Amygdala (tissue), 56 donors: ENCODE data around the gene SHANK1.

ENCODE experiments used
- DNase-seq, 56 donors: peaks; one replicate each; lab custom pipeline; 2025; lab: John Stamatoyannopoulos, UW

Gene SHANK1

DNA sequence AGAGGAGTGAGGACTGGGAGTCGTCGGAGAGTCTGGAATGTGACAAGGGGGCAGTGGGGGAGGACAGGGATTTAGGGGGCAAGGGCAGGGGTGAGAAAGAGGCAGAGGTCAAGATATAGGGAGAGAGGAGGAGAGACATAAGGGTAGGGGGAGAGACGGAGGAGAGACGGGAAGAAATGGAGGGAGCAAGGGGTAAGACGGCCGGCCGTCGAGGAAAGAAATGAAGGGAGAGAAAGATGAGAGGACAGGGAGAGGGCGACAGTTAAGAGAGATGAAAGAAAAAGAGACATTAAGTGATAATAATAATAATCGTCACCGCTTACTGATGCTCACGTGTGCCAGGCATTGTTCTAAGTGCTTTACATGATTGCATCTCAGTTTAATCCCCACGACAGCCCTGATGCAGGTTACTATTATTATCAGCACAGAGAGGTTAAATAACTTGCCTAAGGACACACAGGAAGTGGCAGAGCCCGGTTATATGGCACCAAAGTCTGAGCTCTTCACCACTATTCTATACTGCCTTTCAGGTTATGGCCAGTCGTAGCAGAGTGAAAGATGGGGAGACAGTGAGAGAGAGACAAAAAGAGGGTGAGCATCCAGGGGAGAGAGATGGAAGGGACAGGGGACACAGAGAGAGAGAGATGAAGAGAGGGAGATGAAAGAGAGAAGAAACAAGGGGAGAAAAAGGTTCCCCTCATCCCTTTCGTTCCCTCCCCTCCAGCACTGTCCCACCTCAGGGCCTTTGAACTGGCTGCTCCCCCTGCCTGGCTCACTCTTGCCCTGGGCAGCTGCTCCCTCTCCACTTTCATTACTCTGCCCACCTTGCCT is 56.7 kb downstream of the SHANK1 start:
- no peak for DNase-seq

DNA sequence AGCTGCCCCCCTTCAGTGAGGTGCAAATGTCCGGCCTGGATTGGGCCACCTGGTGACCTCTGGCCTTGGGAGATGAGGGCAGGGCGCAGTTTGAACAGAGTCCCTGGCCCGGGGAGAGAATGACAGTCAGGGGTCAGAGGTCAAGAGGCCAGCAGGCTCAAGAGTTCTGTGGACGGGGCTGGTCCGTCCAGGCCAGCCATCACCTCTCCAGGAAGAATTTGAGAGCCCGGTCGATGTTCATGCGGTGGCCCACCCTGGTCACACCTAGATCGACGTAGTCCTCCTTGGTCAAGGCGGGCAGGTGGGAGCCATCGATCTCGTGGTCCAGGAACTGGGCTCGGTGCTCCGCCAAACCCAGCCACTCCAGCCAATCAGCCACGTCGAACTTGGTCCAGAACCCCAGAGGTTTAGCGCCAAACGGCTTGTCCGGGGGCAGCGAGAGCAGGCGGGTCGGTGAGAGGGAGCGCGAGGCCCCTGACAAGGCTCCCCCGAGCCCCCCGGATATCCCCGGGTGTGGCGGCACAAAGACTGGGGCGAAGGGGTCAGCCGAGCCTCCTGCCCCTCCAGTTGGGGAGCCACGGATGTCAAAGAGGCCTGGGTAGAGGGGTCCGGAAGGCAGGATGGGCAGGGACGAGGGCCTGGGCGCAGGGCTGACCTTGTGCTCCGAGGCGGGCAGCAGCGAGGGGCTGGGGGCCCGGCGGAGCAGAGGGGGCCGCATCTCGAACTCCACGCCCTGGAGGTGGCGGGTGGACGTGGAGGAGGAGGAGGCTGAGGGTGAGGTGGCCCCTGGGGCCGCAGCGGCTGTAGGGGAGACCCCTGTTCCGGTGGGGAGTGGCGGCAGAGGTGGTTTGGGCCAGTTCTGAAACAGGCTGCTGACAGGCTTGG is 57.6 kb downstream of the SHANK1 start:
- no peak for DNase-seq

DNA sequence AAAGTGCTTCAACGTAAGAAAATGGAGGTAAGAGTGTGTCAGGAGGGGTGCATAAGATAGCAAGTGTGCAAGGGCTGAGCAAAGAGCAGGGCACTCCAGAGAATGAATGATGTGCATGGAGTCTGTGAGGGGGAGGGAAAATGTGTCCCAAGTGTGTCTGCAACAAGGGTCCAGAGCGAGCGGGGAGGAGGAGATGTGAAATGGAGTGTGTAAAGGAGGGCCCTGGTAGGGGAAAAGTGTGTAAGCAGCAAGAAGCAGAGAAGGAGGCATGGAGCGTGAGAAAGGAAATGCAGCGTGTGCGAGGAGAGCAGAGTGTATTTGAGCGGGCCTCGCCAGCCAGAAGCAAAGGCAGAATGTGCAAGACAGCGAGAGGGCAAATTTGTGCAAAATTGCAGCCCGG is 58.6 kb downstream of the SHANK1 start:
- no peak for DNase-seq

DNA sequence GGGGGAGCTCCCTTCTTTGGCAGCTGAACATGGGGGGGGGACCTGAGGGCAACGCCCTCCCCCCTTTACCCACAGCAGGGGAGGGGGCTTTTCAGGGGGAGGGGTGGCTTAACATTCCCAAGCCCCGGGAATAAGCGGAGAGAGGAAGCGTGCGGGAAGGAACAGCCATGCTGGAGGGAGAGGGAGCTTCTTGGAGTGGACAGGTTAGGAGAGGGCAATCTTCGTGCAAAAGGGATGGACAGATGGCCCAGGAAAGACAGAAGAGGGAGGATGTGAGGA is 59.6 kb downstream of the SHANK1 start:
- no peak for DNase-seq

DNA sequence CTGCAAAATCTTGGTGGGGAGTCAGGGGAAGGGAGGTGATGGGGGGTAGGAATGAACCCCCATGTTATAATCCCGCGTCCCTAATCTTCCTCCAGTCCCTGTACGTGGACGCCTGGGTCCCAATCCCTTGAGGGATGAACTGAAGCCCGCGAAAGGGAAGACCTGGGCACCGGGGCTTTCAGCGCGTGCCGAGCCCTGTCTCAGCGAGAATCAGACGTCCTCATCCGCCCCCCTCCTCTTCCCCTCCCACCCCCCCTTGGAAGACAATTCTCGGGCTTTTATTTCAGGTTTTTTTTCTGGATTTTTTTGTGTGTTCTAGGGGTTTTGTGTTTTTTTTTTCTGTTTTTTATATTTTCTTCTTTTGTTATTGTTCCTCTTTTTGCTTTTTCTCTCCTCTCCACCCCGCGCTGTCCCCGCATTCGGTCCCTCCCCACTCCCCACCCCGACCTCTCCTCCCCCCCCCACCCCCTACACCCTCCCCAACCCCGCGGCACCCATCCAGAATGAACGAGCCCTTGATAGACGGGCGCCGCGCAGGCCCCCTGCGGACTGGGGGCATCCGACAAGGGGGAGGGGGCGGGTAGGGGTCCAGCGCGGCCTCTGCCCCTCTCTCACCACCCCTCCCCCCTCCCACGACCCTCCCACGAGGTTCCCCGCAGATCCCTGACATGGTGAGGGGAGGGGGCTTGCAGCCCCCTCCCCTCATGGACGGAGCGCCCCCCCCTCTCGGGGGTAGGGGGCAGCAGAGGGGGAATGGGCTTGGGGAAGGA is 60.1 kb downstream of the SHANK1 start:
- peak in 1 of 56 donors; percentile 45 for DNase-seq

DNA sequence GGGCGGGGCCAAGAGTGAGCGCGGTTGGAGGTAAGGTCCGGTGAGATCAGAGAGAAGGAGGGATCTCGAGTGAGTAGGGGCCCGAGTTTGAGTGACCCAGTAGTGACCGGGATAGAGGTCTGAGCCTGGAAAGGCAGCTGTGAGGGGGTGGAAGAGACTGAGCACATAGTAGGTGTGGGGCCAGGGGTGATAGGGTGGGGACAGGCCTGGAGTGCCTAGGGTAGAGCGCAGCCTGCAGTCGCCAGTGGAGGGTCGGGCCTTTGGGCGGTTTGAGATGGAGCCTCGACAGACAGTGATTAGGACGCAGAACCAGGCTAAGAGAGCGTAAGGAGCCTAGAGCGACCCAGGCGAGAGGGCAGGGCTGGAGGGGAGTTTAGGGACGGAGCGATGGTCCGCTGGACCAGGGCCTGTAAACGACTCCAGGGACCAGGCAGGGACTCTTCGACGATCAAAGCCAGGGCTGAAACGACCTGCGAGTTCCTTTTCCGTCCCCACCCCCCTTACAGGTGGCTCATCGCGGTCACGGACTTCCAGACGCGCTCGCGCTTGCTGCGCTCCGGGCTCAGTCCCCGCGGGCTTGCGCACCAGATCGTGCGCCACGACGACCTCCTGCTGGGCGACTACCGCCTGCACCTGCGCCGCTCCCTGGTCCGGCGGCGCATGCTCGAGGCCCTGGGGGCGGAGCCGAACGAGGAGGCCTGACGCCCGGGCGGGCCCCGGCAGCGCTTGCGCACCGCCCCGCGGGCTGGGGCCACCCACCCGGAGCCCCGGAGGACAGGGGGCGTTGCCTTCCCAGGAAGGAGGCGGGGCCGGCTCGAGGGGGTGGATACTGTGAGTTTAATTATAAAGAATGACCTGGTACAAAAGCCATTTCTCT is 60.9 kb downstream of the SHANK1 start:
- peak in 55 of 56 donors; percentile 31 to 91 (median 74) for DNase-seq

DNA sequence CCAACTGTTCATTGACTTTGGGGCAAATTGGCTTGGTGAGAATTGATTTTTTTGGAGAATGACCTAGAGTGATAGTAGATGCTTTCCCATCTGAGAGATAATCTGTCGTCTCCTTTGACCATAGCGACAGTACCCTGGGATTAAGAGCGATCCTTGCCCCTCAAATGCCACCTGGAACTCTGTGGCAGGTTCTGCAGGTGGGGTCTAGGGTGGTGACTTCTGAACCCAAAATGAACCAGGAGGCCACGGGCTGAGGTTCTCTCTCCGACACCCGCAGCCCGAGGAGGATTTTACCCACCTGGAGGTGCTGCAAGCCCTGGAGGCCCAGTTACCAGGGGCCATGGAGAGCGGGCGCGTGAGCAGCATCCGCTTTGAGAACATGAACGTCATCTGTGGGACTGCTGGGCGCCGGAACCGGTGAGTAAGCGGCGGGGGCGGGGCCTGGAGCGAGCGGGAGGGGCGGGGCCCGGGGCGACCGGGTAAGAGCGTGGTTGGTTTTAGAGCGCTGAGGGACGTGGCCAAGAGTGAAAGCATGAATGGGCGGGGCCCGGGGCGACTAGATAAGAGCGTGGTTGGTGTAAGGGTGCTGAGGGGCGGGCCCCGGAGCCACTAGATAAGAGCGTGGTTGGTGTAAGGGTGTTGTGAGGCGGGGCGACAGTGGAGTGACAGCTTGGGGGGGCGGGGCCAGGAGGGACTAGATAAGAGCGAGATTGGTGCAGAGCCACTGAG is 61.7 kb downstream of the SHANK1 start:
- DNase-seq, result peak; percentile 21 to 100 (median 98)

DNA sequence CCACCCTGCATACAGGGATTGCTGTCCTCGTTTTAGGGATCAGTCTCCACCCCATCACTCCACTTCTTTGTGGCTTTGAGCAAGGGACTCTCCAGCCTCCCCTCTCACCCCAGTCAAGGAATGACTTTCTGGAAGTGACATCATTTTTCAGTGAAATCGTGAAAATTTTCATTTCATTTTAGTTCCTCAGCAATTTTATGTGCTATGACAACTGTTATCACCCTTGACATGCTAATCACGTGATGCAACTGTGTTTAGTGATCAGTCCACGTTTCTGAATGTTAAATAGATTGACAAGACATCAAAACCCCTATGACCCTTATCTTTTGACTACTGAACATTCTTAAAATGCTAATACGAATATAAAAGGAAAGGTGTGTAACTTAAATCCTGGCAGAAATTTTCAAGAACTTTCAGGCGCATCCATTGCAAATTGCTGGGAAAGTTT is 62.4 kb downstream of the SHANK1 start:
- DNase-seq, result no peak

DNA sequence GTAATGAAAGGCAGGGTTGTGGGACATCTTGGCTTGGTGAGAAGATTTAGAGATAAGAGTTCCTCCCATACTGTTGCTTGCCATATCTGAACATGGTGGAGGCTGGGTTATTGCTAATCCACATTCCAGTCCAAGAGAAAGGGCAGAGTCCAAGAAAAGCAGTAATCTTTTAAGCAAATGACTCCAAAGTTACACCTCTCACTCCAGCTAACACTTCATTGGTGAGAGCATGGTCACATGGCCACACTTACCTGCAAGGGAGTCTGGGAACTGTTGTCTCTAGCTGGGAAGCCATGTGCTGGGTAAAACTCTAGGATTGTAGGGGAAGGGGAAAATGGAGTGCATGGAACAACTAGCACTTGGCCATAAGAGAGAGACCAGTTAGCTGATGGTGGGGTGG is 64.7 kb downstream of the SHANK1 start:
- no peak for DNase-seq

DNA sequence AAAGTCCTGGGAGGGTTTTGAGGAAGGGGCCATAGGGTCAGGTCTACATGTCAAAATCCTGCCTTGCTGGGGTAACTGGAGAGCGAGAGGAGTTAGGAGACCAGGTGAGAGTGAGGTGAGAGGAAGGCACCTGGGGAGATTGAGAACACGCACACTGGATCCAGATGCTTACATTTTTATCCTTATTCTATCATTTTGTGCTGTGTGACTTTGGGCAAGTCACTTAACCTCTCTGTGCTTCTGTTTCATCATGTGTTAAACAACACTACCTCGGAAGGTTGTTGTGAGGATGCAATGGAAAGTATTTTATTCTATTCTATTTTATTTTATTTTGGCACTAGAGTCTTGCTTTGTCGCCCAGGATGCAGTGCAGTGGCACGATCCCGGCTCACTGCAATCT is 66.9 kb downstream of the SHANK1 start:
- DNase-seq, result no peak

DNA sequence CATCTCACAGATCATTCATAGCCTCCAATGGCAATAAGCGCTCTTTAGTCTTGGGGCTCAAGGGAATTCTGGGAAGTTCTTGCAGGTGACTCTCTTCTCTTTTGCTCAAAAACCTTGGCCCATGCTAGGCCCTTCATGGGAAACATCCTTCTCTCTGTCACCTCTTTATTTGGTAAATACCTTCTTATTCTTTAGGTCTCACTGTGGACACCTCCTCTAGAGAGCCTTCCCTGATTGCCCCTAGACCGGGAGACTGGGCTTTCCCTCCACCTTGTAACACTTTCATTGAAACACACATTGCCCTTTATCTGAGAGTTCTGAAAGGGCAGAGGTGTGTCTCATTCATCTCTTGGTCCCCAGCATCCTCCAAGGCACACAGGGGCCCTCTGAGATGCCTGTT is 68.4 kb downstream of the SHANK1 start:
- DNase-seq, result no peak

DNA sequence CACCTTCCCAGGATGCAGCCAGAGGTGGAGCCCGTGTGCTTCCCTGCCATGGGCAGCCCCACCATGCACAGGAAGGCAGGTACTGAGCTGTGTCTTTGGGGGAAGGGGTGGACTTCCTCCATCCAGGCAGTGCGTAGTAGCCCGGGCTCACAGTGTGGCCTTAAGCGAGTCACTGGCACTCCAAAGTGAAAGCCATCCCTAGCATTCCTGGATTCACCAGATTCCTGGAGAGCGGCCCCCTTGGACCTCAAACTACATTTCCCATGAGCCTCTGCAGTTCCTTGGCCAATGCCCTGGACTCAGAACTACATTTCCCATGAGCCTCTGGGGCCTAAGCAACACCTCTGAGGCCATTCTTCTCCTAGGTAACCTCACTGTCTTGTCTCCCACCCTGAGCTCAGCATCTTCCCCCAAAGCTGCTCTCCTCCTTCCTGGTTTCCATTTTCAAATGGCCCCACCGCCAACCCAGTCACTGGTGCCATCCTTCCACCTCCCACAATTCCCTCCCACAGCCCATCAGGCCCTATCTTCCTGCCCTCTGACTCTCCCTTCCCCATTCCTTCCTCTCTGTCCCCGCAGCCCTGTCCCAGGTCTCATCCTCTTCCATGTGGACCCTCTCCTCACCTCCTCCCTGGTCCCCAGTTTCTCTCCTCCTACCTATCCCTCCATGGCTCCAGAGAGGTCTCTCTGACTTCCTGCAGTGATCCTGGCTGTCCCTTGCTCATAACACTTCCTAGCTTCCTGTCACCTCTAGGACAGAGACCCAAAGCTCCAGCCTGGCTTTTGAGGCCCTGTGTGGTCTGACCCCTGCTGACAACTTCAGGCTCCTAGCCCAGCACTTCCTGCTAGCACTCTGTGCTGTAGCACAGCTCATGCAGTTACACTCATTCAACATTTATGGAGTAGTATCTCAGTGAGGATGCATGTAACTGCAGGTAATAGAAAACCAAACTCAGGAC is 69.9 kb downstream of the SHANK1 start, which contains the start of gene C19orf81:
Gene C19orf81, plus strand, starts transcription at position 13 of the 959 bp plus-strand sequence. Its CDS starts 0 bp downstream, at position 13.
- DNase-seq, result peak in 1 of 56 donors; percentile 4

DNA sequence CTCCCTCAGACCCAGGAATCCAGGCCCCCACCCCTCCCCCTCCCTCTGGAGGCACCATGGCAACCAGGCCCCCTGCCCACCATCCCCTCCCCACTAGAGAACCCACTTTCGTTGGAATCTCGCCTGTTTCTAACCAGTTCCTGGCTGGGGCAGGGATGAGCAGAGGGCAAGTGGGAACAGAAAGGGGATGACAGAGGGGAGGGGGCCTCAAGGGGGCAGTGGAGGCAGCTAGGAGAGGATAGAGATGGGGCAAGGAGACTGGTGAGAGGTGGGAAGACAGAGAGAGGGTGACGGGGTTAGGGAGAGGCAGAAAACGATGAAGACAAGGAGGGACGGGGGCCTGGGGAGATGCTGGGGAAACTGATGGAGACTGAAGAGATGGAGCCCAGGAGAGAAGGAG is 70.9 kb downstream of the SHANK1 start:
- DNase-seq, result no peak

DNA sequence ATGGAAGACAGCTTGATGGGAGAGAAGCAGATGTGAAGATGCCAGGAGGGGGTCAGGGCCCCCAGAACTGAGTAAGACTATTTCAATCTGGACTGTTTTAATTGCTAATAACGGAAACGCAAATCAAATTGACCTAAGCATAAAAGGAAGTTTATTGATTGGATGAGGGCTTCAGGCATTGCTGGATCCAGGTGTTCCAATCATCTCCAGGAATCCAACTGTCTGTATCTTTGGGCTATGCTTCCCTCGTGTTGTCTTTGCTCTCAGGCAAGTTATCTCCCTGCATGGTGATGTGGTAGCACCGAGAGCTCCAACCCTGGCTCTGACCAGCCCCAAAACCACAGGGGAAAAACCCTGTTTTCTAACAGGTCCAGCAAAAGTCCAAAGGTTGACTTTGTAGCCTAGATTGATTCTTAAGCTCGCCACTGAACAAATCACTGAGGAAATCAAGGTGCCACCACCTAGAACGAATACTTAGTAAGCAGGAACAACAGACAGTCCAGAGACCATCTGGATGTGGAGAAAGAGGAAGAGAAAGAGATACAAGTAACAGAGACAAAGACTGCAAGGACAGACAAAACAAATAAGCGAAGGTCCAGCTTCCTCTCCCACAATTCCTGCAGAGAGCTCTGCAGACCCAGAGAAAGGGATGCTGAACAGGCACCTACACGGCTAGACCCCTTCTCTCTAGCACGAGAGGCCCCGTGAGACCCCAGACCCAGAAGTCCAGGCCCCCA is 71.6 kb downstream of the SHANK1 start:
- no peak for DNase-seq

DNA sequence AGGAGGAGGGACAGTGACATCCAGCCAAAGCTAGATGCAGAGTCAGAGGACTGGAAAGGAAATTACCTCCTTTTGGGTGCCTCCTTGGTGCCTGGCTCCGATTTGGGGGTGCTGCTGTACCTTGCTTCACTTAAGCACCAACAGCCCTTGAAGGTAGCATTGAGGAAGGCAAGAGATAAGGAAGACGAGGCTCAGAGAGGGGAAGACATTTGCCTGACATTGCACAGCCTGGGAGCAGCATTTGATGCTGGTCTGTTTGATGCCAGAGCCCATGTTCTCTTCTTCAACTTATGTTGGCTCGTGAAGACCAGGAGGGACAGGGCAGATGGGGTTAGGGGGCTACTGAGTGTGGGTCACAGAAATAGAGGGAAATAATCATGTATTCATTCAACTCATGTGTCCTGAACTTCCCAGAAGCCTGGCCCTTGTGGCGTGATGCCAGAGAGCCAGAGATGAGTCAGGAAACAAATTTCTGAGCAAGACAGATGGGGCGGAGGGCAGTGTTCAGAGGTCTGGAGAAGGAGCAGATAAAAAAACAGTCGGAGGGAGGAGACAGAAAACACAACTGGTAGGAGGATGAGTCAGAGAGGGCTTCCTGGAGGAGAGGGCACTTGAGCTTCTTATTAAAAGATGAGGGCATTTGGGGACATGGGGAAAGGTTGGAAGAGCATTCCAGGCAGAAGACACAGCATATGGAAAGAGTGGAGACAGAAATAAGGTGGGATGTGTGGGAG is 73.4 kb downstream of the SHANK1 start:
- no peak for DNase-seq

DNA sequence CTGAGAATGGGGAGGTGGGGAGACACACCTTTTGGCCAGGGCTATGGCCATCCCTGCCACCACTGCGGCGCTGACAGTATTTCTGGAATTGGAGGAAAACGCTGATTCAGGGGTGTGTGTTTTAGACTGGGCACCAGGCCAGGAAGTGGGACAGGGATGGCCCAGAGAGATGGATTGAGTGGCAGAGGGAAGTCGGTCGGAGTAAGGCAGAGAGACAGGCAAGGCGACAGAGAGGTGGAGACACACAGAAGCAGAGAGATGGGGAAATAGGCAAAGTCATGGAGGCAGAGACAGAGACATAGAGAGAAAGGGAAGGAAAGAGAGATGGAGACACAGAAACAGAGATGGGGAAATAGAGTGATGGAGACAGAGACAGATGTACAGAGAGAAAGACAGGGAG is 74.5 kb downstream of the SHANK1 start:
- DNase-seq, result no peak
